Activated T-helper 2 cell treated with anti-CD3 and anti-CD28 coated beads, Interferon-gamma antibody, Interleukin-2, Interleukin-4, amounts not matched to agents 10 μg/mL and 5 μg/mL and 100 μg/mL, durations not matched to agents 14 hours and 24 hours and 36 hours (primary cell): ENCODE data around the gene KCNMB3. TPM values are rescaled to one million over a fixed set of nuclear protein-coding genes. Genes with fewer than 3 reads are reported as not detected.
"Not testable (repeated sequence)": the region's sequence is repeated elsewhere in the genome, so short reads cannot be mapped to it uniquely, and the experiment has no call there.

Experiments
- DNase-seq: peaks from one replicate; pipeline ENCODE4 v3.0.0; 2021; ENCODE audit warnings: low spot score
- H3K27ac Mint-ChIP-seq: one replicate; pipeline ENCODE4 v1.8.0; 2021; ENCODE audit warnings: mixed read lengths
- H3K27me3 Mint-ChIP-seq: one replicate; pipeline ENCODE4 v1.8.0; 2021; ENCODE audit warnings: low read depth, mixed read lengths
- H3K36me3 Mint-ChIP-seq: one replicate; pipeline ENCODE4 v1.8.0; 2021; ENCODE audit warnings: low read depth, mixed read lengths
- H3K4me1 Mint-ChIP-seq: one replicate; pipeline ENCODE4 v1.8.0; 2021; ENCODE audit warnings: low read depth, mixed read lengths
- H3K4me3 Mint-ChIP-seq: one replicate; pipeline ENCODE4 v1.8.0; 2021; ENCODE audit warnings: low read depth, mild to moderate bottlenecking, moderate library complexity, mixed read lengths
- H3K9me3 Mint-ChIP-seq: one replicate; pipeline ENCODE4 v1.8.0; 2021; ENCODE audit warnings: mixed read lengths
- intact Hi-C: fragments of 100-400 bp; cut with micrococcal nuclease; formaldehyde crosslinking; loops from one replicate; pipeline ENCODE4 v1.15.1; 2023
- total RNA-seq: library from RNA; stranded (reverse); gene quantifications from 2 replicates; pipeline ENCODE4 v1.2.3, GENCODE V29; 2022

The KCNMB3 gene
- total RNA-seq, 1 donor from 2014 or later, result 0.52 TPM

DNA sequence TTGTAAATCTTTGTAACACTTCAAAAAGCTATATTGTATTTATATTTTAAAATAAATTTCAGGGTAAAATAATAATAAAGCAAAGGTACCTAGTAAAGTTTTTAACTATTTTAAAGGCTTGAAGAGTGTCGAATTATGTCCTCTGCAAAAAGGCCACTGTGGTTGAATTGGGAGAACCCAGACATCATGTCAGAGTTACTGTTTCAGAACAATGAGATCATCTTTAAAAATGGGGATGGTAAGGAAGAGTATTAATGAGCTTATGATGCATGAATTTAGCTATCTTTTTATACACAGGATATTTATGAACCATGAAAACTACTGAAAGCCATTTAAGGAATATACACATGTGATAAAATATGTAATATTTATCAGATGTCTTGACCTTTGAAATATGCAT lies 26.3 kb downstream of the KCNMB3 start:
- H3K4me1 Mint-ChIP-seq, result peaks cover 2% of the 10 kb centered on the region
- no peaks in the 10 kb centered on the region for H3K9me3 Mint-ChIP-seq
- intact Hi-C loops, result no loop called here
- H3K36me3 Mint-ChIP-seq, result peaks cover 34% of the 10 kb centered on the region
- no peak overlapping the region for H3K27ac Mint-ChIP-seq
- no peak for DNase-seq
- no peak overlapping the region for H3K4me3 Mint-ChIP-seq
- H3K27me3 Mint-ChIP-seq, result no peaks in the 10 kb centered on the region

DNA sequence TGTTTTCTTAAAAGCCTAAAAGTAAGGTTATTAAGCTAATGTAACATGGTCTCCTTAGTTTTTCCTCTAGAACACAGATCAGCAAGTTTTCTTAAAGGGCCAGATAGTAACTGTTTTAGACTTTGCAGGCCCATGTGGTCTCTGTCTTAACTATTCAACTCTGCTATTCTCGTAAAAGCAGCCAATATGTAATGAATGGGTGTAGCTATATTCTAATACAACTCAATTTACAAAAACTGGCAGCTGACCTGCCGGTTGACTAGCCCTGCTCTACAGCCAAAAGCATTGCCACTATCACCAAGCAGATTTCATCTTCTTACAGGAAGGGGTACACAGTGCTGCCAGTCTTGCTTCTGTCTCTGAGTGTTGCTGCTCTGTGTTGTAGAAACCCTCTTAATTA lies 27.4 kb downstream of the KCNMB3 start:
- Mint-ChIP-seq H3K27ac (no peak overlapping the region), H3K4me3 (no peak overlapping the region), H3K9me3 (no peaks in the 10 kb centered on the region), H3K4me1 (peaks cover 2% of the 10 kb centered on the region), H3K27me3 (no peaks in the 10 kb centered on the region), H3K36me3 (peaks cover 38% of the 10 kb centered on the region)
- DNase-seq, result no peak
- intact Hi-C loops, result no loop called here

GRCh38 chr3:179218213-179218612 lies 32.7 kb downstream of the KCNMB3 start:
- H3K27me3 Mint-ChIP-seq, intact Hi-C loops, H3K4me3 Mint-ChIP-seq, H3K4me1 Mint-ChIP-seq, DNase-seq, H3K27ac Mint-ChIP-seq, H3K9me3 Mint-ChIP-seq: not testable (repeated sequence)
- H3K36me3 Mint-ChIP-seq, result peaks cover 27% of the 10 kb centered on the region

- H3K27me3 Mint-ChIP-seq, intact Hi-C loops, H3K4me3 Mint-ChIP-seq, H3K4me1 Mint-ChIP-seq, DNase-seq, H3K27ac Mint-ChIP-seq, H3K9me3 Mint-ChIP-seq: not testable (repeated sequence)
- H3K36me3 Mint-ChIP-seq, result peaks cover 12% of the 10 kb centered on the region
Observed at GRCh38 chr3:179215550-179215949, 35.4 kb downstream of the KCNMB3 start.

DNA sequence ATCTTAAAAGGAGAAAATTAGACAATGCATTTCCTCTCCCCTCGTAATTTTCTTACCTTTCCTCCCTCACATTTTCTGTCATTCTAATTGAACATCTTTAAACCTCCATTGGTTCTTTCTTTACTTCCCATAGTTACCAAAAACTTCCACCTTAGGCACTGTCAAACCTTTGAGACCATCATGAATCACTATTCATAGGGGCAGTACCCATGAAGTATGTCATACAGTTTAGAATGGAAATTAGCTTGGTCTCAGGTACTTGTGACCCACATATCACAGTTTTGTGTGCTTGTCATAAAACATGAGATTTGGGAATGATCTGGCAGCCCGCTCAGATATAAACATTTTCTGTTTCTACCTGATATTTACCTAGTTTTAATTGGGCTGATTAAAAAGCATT lies 50.1 kb downstream of the KCNMB3 start:
- no peaks in the 10 kb centered on the region for H3K9me3 Mint-ChIP-seq
- no peak overlapping the region for H3K27ac Mint-ChIP-seq
- DNase-seq, result no peak
- no peaks in the 10 kb centered on the region for H3K27me3 Mint-ChIP-seq
- H3K4me3 Mint-ChIP-seq, result no peak overlapping the region
- H3K36me3 Mint-ChIP-seq, result peaks cover 16% of the 10 kb centered on the region
- intact Hi-C loops, result no loop called here
- H3K4me1 Mint-ChIP-seq, result peaks cover 17% of the 10 kb centered on the region

DNA sequence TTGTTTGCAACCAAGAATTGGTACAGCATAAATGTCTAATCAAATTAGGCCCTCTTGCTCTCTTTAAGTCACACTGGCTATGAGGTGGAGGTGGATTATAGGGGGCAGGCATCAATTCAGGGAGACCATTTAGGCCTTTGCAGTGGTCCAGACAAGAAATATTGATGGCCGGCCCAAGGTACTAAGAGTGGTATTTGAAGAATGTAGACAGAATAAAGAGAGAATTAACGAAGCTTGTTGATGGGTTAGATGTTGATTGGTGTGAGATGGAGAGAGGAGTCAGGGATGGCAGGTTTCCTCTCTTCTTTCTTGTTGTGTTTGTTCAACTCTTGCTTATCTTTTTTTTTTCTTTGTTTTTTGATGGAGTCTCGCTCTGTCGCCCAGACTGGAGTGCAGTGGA lies 54.2 kb downstream of the KCNMB3 start:
- no peak overlapping the region for H3K27ac Mint-ChIP-seq
- no peak for DNase-seq
- H3K27me3 Mint-ChIP-seq, result no peaks in the 10 kb centered on the region
- no peaks in the 10 kb centered on the region for H3K9me3 Mint-ChIP-seq
- H3K4me3 Mint-ChIP-seq, result no peak overlapping the region
- H3K4me1 Mint-ChIP-seq, result peaks cover 23% of the 10 kb centered on the region
- H3K36me3 Mint-ChIP-seq, result peaks cover 9% of the 10 kb centered on the region
- intact Hi-C loops, result loop anchor here (1.0 kb wide), 1 partner anchor 47 kb away; no protein-coding TSS in a partner anchor

- H3K27ac Mint-ChIP-seq, result no peak overlapping the region
Observed at GRCh38 chr3:179196098-179196497, 54.8 kb downstream of the KCNMB3 start.

GRCh38 chr3:179194931-179195330 lies 56.0 kb downstream of the KCNMB3 start:
- H3K27me3 Mint-ChIP-seq, result no peaks in the 10 kb centered on the region
- no peak overlapping the region for H3K4me3 Mint-ChIP-seq
- no peak overlapping the region for H3K27ac Mint-ChIP-seq
- intact Hi-C loops, result loop anchor here (2.0 kb wide), 1 partner anchor 14 kb away; no protein-coding TSS in a partner anchor
- no peaks in the 10 kb centered on the region for H3K9me3 Mint-ChIP-seq
- no peak for DNase-seq
- H3K36me3 Mint-ChIP-seq, result peaks cover 5% of the 10 kb centered on the region
- H3K4me1 Mint-ChIP-seq, result peaks cover 25% of the 10 kb centered on the region

More at GRCh38 chr3:179196098-179196497, 54.8 kb downstream of the KCNMB3 start:
- no peak for DNase-seq
- Mint-ChIP-seq H3K27me3 (no peaks in the 10 kb centered on the region), H3K4me1 (peaks cover 23% of the 10 kb centered on the region), H3K9me3 (no peaks in the 10 kb centered on the region), H3K36me3 (peaks cover 9% of the 10 kb centered on the region), H3K4me3 (no peak overlapping the region)
- intact Hi-C loops, result loop anchor here (1.0 kb wide), 1 partner anchor 47 kb away; no protein-coding TSS in a partner anchor

Other genes starting within 250 kb of the KCNMB3 start
- 8.9 and 10.6 TPM in 2 replicates for gene ZMAT3, start 179.3 kb downstream of the KCNMB3 start, total RNA-seq
- 16.3 and 19.6 TPM in 2 replicates for gene PIK3CA, start 102.8 kb downstream of the KCNMB3 start, total RNA-seq
- 34.3 and 38.7 TPM in 2 replicates for gene ZNF639, start 71.9 kb upstream of the KCNMB3 start, total RNA-seq
- gene MFN1, start 96.6 kb upstream of the KCNMB3 start, total RNA-seq, result 32.2 and 38.2 TPM in 2 replicates
- gene GNB4, start 200.4 kb upstream of the KCNMB3 start, total RNA-seq, result 12.0 and 13.9 TPM in 2 replicates